ENCODE data around the gene GMDS.

Gene GMDS

DNA sequence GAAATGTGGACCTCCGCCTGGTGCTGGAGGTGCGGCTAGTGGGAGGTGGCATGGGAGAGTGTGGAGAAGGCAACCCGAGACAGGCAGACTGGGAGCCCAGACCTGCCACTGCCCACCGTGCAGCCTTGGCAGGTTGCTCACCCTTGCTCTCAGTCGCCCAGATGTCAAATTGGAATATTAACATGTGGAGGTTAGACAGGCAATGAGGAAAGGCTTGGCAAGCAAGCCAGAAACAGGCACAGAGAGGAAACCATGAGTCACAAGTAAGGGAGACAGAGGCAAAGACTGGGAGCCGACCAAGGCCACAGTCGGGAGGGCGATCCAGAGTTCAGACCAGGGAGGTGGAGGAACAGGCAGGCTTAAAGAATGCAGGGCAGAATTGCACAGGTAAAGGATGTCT lies 457.5 kb downstream of the GMDS start:
- no peak for DNase-seq

DNA sequence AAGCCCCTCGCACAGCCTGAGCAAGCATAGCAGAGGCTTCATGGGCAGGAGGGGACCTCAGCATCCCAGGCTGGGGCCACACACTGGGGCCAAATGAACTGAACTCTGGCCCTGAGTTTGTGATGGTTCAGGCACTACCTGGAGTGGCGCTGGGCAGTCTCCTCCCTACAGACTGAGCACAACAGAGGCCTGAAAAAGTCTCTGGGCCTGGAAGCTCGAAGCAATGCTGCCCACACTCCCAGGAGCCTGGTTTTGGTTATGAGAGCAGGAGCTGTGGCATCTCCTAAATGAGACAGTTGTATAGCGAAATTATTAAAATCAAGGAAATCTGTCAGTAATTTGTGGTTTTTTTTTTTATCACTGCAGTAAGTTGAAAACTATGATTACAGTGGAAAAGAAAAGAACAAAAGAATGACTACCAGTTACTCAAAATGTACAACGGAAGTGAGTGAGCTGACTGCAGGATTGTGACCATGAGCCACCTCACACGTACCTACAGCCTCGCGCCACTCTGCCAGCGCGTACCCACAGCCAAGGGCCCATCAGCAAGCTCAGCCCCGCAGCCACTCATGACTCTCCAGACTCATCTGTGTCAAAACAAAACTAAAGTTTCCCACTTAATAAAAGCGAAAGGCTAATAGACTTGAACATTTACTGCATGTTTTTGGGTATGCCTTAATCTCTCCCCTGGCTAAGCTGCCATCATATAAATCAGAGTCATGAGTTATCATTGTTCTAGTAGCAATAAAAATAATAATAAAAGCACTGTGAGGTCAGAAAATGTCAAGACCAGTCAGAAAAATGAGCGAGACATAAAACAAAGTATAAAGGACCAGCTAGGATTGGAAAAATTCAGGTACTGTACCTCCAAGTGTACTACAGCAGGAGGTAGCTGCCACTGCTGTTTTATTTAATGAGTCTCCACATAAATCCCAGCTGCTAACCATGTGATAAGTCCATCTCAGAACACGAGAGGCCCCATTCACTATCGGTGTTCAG lies 458.7 kb downstream of the GMDS start:
- no peak for DNase-seq

DNA sequence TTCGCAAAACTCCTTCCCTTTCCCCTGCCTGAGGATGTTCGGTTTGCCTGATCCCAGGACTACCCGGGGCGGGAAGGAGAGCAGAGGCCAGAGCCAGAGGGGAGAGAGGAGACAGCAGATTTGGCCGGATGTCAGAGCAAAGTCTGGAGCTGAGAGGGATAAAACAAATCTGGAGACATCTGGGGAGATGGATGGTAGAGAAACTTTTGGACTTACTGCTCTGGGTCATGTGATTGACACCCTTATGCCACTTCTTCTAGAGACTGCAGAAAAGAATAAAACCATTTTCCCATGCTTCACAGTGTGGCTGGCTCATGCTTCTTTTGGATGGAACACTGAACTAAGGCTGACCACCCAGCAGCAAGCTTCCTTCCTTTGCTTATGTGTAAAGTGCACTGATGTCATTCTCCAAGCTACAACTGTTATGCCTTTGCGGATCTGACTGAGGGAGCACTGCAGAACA lies 461.0 kb downstream of the GMDS start:
- DNase-seq = no peak

DNA sequence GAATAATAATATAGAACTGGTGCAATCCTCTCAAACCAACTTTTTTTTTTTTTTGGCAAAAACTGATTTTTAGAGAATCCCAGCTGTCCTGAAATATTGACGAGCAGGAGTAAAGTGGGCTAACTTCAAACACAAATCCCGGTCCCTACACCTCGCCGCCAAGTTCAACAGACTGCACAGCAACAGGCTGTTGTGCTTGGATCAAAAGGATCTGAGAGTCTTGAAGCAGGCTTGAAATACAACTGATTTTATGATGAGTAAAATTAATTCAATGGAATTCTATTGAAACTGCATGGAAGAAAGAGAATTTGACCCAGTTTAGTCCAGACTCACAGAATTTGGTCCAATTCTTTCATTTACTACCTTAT lies 463.6 kb downstream of the GMDS start:
- DNase-seq = no peak

DNA sequence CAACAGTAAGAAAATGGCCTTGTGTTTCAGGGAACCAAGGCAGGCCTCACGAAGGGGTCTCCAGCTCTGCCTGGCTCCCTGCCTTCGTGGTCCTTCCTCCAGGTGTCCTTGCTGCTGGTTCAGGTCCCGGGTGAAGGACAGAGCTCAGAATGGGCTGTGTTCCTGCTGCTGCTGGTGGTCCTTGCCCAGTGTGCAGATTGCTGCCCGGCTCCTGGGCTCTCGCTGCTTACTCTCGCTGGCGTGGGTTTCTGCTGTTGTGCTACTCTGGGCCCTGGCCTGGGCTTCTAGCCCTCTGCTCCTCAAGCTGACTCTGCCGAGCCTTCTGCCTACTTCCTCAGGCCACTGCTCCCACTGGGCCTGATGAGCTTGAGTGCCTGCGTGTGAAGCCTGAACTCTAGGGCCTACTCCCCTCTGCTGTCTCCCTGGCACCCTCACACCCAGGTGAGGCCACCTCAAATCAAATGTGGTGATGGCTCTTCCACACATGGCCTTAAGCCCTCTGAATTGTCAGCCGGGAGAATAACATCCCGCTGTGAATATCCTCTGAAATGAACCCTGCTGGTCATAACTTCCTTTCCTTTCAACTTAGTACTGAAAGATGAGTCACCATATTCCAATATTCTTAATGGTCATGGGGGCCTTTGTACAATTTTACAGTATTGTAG lies 464.1 kb downstream of the GMDS start:
- no peak for DNase-seq

DNA sequence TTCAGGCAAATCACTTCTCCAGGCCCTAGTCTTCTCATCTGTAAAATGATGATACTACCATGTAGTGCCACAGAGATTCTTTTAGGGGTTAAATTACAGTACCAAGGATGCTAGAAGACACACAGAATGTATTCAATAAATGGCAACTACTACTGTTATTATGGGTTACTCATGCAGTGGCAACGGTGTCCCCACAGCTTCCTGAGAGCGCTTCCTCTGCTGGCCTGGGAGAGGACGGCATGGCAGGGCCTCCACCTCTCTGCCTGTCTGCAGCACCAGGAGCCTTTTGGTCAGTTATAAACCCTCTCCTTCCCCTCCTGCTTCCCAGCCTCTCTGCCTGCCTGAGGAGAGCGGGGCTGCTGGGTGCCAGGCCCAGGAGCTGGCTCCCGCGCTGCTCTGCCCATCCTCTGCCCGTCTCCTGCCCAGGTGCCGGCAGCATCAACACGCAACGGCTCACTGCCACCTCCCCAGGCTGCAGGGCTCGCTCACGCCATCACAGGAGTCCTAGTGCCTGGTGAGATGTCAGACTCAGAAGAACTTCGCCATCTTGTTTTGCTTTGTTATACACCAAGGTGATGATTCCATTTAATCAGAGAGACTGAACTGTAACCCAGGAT lies 465.0 kb downstream of the GMDS start:
- DNase-seq = no peak

DNA sequence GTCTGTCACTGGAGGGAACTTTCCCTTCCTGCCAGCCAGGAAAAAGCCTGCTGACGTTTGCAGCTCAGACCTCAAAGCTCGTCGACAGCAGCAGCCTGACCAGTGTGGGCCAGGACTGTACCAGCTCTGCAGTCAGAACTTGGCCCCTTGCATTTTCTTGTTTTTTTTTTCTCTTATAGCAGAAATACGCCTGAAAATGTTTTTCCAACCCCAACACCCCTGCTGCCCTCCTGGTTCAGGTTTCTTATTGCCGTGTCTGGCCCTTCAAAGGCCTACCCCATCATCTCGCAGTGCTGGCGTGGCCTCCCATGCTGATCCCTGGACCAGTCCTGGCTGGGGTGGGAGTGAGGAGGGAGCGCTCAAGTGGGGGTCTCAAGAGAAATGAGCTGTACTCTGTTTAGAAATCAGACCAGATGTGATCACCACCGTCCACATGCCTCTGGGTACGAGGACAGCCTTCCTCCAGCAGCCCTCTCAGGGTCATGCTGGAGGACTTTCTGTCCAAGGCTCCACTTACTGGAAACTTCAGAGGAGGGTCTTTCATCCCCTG lies 466.6 kb downstream of the GMDS start:
- no peak for DNase-seq

DNA sequence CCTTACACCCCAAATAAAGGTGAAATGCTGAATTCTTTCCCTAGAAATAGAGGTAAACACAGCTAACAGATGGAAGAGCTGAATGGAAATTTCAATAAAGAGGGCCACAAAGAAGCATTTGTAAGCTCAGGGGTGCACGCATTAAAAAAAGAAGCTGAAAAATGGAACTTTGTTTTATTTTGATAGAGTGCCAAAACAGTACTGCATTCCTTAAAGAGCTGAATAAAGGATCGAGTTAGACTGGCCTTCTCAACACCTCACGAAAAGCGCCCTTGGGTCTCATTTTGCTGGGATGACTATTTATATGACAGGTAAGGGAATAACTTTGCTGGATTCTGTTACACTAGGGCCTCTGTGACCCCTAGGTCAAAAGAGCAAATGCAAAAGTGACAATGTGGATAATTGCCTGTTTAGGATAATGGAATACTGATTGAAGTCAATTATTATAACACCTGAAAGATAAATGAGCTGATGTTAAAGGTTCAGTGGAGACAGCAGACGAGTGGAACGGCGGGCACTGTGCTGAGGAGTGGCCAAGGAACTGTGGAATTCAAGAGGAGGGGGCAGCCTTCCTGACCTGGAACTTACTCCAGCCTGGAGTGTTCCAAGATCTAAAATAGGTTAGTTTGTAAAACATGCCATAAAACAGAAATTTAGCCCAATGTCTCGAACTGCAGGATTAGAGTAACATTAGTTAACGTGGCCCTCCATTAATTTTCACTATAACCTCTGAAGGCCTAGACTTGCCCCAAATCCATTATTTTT lies 467.3 kb downstream of the GMDS start:
- DNase-seq = no peak

DNA sequence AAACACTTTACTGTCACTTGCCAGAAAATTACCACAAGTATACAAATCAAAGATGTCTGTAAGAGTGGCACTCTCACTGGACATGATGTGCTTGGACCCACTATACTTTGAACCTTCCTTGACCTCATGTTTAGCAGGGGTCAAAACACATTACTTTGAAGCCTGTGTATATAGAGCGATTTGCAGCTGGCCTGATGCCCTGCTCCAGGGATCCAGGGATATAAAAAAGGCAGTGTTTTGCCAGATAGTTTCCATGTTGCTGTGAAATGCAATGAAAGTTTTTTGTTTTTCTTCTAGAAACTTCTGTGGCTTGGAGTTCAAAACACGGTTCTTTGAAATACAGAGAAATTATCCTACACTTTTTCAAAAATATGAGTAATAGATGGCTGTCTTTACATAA lies 470.0 kb downstream of the GMDS start:
- DNase-seq = no peak

DNA sequence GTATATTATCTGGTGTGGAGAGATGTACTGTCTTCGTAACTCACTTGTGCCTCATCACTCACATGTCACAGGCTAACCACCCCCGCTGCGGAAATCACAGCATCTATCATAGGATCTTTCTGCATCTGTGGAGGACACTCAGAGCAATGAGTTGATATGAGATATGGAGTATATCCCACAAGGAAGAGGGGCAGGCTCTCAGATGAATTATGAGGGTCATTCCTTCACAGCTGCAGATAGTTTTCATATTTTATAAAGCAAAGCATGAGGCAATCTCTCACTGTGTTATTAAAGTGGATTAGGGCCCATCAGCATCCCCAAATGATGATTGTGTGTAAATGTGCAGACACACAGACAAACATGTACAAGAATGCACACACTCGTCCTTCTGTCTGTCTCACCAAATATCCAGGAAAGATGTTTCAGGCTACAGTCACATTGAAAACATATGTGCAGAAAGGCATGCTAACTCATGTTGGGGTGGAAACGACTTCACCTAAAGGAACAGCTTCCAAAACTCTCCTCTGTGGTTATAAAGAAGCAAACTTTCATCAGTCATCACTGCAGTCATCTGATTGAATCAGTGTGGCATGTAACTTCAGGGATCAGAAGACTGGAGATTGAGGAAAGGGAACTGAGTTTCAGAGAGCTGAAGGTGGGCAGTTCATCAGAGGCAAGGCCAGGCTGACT lies 471.0 kb downstream of the GMDS start:
- no peak for DNase-seq

DNA sequence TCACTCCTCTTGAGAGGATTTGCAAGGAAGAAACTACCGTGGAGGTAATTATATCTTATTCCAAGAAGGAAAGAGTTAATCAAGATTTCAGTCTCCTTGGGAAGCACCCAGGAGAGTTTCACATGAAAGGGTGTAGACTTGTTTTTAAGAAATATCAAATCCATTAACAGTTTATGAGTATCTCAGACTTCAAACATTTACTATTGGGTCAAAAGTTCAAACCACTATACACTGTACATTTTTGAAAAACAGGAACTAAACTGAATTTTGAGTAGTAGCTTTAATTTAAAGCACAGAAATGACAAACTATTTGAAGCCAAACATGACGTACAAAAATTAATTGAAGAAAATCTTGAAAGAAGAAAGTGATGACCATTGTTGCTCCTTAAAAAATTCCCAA lies 471.7 kb downstream of the GMDS start:
- no peak for DNase-seq

DNA sequence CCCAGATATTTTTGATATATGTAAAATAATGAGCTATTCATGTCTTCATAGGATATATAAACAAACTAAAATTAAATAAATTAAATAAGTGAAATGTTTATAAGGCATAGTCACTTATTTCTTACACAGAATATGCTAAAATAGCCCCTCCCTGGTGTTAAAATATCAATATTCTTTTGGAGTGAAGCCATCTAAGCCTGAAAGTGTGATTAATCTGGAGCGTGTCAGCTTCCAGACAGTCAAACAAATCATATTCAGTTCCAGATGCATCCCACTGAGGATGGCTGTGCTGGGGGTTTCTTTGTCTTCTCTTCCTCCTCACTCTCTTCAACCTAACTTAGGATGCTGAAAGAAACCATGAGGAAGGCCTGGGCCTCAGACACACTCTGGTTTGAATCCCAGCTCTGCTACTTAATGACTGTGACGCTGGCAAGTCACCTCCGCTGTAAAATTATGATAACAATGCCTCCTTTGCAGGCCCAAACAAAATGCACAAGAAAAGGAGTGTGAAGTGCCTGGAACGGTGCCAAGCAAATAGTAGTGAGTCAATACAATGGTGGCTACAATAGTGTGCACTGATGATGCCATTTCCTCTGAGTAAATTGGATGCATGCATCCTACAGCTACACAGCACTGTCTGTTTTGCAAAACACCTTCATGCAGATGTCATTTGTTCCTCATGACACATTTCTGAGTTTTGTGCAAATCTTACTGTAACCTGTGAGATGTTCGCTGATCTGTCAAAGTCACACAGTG lies 474.3 kb downstream of the GMDS start:
- peak; percentile 14 for DNase-seq

DNA sequence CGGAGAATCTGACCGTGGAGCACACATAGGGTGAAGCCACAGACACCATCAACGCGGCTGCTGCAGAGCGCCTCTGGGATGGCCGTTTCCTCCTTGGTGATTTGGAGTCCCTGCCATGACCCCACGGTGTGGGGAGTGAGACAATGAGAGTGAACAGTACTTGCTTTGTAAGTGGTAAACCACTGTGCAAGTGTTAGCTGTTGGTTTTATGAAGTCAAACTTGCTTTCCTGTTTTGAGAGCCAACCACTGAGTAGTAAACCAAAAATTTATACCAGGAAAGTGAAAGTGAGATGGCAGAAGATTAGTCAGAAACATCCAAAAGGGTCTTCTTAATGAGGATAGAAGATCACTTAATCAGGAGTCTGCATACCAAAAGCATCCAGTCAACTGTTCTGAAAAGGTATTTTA lies 475.0 kb downstream of the GMDS start:
- DNase-seq = no peak

DNA sequence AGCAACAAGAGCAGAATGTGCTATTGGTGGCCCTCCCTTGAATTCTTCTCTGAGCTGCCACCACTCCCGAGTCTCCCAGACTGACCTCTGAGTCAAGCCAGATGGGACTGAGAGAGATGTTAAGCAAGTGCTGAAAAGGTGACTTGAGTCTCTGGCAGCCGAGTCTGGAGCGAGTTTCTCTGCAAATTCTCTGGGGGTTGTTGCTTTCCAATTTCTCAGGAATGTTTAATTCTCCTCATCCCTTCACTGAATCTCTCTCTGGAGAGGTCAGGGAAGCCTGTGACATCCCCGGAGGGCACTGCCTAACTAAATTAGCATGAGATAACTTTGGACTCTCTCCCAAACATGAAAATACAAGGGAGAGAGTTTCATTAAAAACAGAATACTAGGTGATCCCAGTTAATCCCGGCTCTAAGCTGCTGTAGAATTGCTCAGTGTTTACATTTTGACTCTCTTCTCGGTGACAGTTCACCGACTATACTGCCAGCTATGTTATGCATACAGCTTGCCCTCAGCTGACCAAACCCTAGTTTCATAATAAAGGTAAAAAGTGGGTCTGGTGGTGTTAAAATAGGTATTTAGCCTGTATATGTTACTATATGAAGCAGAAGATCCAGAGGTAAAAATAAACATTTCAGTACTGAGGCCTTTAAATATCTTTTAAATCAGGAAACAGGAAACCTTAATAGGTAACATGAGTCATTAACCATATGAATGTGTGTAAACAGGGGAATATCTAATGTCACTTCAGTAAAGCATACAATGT lies 477.7 kb downstream of the GMDS start:
- DNase-seq = no peak

DNA sequence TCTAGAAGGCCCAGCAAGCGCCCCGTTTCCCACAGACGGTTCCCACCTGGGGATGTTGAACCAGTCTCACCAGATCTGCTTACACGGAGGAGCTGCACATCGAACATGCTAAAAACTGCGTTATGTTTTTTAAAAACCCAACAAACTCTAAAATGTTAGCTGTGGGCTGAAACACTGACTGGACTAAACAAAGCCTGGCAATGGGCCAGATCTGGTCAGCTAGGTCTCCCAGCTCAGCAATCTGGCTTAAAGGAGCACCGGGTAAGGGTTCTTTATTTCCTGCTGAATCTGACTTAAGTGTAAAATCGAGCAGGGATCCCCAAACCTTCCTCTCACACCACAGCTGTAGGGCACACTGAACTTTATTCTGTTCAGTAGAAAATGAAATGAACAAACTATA lies 478.8 kb downstream of the GMDS start:
- DNase-seq = peak; percentile 14

DNA sequence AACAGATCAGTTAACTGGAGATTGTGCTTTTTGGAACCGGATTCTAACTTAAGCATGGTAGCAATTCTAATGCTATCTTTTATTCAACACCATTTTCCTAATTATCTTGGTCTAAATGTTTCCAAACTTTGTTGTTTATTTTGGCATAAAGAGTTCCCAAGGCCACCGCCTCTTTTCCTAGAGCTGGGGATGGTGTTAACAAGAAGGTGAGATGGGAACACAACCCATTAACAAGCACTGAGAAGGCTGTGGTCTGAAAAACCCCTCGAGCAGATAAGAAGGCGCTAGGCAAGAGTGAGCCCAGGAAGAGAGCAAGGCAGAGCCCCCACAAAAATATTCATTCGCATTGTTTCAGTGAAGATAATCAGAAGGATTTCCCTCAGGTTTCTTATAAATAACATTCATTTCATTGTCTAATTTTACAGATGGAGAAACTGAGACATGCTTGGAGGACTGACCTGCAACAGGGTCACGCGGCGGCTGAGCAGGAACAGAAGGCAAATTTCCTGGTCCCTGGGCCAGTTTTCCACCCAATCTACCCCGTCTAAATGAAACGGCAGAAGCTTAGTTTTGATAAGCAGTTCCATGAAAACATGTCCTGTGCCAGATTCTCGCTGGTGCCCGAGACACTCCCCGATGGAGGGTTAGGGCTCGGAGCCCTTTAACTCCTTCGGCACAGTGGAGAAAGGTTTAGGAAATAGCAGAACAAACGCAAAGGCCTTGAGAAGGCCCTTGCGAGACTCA lies 480.1 kb downstream of the GMDS start:
- DNase-seq = no peak

DNA sequence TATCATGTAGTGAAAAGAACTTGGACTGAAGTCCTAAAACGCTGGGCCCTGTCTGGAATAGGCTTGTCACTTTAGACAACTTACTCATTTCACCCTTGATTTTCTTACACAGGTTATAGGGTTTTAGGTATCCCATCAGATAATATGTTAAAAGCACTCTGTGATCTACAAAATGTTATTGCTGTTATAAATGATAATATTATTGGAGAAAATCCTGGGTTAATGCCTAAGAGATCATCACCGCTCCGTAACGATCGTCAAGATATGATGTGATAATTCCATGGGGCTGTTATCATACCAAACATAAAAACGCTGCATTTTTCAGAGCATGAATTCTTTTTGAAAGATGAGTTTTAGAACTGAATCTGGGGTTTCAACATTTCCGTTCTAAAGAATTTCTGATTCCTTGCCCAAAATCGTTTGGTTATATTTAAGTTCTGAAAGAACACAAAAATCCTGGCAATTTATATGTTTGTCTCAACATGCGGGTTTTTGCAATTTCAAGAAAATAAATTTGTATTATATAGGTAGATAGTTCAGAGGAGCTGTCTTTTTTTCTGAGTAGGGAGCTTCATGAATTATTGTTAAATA lies 480.9 kb downstream of the GMDS start:
- no peak for DNase-seq

DNA sequence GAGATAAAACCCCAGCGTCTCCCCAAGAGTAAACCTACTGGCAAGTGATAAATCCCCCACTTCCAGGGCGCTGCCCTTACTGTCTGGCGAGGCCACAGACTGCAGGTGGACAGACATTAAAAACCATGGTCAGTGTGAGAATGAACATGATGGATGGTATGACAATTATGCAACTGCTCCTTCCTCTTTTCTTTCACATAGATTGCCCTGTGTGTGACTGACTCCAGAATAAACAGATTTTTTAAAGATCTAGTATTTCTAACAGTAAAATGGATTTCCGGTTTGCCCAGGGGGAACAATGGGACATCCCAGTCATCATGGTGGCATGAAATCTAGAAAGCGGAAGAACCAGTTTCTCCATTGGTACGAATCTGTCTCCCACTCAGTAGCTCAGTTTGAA lies 482.0 kb downstream of the GMDS start:
- DNase-seq = peak; percentile 44

DNA sequence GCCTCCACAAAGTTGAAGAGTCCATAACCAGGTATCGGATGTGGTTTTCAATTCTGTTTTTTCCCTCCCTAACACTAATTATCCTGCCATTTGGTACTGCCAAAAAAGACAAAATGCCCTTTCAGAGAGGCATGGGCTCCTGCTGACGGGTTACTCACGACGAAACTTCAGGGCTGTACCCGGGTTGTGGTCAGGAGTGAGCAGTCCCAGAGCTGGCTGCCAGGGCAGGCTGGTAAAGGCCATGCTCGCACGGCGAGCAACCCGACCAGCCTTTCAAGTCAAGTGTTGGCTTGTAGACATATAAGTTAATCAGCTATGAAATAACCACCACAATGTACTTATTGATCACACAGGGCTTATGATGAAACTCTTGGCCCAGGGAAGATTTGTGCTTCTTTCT lies 483.2 kb downstream of the GMDS start:
- DNase-seq = no peak

Measured in hematopoietic multipotent progenitor cell treated with erythropoietin and hydrocortisone succinate and interleukin-3 and kit ligand, for 6 days (in vitro differentiated cells).